Measurements from ENCODE around the gene SELENOH.
"Not testable (repeated sequence)": the region's sequence is repeated elsewhere in the genome, so short reads cannot be mapped to it uniquely, and the experiment has no call there.

The SELENOH gene

DNA sequence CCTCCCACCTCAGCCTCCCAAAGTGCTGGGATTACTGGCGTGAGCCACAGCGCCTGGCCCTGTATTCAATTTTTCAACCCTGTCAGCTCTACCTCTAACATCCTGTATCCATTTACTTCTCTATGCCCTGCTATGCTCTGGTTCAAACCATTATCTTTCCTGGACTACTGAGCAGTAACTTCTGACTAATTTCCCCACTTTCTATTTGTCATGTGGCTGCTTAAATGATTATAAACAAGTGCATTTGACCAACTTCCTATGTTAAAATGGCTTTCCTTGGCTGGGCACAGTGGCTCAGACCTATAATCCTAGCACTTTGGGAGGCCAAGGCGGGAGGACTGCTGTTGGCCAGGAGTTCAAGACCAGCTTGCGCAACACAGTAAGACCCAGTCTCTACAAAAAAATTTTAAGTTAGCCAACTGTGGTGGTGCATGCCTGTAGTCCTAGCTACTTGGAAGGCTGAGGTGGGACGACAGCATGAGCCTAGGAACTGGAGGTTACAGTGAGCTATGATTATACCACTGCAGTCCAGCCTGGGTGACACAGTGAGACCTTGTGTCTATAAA, 31.4 kb upstream of the SELENOH start:
- DNase-seq (ENCODE audit: low read depth, low spot score): no peak
- H3K4me3 ChIP-seq (ENCODE audit: low read depth, low read length): no peak overlapping the region
- TF ChIP-seq, protein P1, sequence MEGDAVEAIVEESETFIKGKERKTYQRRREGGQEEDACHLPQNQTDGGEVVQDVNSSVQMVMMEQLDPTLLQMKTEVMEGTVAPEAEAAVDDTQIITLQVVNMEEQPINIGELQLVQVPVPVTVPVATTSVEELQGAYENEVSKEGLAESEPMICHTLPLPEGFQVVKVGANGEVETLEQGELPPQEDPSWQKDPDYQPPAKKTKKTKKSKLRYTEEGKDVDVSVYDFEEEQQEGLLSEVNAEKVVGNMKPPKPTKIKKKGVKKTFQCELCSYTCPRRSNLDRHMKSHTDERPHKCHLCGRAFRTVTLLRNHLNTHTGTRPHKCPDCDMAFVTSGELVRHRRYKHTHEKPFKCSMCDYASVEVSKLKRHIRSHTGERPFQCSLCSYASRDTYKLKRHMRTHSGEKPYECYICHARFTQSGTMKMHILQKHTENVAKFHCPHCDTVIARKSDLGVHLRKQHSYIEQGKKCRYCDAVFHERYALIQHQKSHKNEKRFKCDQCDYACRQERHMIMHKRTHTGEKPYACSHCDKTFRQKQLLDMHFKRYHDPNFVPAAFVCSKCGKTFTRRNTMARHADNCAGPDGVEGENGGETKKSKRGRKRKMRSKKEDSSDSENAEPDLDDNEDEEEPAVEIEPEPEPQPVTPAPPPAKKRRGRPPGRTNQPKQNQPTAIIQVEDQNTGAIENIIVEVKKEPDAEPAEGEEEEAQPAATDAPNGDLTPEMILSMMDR (IDR thresholded peaks at IDR 0.05; ENCODE audit: low read depth, low read length): no peak
- in situ Hi-C loops (cut with HindIII; ENCODE audit: low sequenced_read_pairs): no loop called here

DNA sequence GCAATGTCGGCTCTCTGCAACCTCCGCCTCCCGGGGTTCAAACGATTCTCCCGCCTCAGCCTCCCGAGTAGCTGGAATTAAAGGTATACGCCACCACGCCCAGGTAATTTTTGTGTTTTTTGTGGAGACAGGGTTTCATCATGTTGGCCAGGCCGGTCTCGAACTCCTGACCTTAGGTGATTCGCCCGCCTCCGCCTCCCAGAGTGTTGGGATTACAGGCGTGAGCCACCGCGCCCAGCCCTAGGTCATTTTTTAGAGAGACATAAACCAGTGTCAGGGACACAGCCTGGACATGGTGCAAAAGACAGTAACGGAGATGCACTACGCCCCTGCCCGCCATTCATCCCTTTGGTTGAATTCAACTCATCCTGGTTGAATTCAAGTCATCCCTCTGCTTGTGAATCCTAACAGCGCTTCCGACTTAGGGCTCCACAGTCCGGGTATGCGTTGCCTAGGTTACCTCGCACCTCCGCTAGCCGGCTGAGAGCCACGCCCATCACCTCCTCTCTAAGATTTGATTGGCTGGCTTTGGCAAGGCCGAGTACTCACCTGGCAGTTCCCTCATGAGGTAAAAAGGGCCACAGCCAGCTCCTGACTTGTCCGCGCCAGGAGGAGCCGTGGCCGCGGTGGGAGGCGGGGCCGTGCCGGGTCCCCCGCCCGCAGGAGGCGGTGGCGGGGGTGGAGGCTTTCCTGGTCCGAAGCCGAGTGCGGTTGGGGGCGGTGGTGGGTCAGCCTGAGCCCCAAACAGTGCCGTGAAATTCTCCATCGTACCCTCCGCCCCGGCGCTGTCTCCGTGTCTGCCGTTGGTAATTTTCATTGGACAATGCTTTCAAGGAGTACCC, 29.7 kb upstream of the SELENOH start, which contains the start of gene MED19:
MED19 (minus strand) TSS at position 802 of the 842 bp plus-strand sequence; CDS start at position 766, 36 bp downstream.
- in situ Hi-C loops (cut with HindIII; ENCODE audit: low sequenced_read_pairs): no loop called here
- DNase-seq (ENCODE audit: low read depth, low spot score): peak; percentile 76
- H3K4me3 ChIP-seq (ENCODE audit: low read depth, low read length): peak within 1 kb of the TSS; percentile 96
- TF ChIP-seq, protein P1 (IDR thresholded peaks at IDR 0.05; ENCODE audit: low read depth, low read length): no peak

DNA sequence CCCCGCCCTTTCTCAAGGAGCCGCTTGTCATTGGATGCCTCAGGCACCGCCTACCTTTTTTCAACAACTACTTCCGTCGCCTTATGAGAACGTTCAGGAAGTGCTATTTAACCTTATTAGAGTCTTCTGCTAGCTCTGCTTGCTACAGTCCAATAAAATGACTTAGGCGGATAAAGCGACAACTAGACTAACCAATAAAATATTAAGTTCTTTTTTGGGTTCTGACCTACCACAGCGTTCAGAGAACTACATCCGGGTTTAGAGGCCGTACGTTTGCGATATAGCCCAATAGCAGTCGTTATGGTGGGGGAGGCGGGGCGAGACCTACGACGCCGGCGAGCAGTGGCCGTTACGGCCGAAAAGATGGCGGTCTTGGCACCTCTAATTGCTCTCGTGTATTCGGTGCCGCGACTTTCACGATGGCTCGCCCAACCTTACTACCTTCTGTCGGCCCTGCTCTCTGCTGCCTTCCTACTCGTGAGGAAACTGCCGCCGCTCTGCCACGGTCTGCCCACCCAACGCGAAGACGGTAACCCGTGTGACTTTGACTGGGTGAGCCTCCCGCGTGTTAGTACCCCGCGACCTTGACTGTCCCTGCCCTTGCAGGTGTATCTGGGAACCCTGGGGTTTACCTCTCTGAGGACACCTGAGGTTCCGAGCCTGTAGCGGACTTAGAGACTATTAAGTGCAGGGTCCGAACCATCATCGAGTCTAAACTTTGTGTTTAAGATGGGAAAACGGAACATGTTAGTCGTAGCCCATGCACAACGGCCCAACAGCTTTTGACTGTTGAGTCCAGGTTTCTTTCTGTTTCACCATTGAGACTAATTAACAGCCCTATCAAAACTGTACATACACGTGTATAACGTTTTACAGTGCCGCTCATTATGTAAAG, 28.8 kb upstream of the SELENOH start, which contains the start of gene TMX2:
TMX2 (plus strand) TSS at position 338 of the 895 bp plus-strand sequence; CDS start at position 364, 26 bp downstream.
- TF ChIP-seq, protein P1 (IDR thresholded peaks at IDR 0.05; ENCODE audit: low read depth, low read length): no peak
- peak; percentile 100 for DNase-seq (ENCODE audit: low read depth, low spot score)

DNA sequence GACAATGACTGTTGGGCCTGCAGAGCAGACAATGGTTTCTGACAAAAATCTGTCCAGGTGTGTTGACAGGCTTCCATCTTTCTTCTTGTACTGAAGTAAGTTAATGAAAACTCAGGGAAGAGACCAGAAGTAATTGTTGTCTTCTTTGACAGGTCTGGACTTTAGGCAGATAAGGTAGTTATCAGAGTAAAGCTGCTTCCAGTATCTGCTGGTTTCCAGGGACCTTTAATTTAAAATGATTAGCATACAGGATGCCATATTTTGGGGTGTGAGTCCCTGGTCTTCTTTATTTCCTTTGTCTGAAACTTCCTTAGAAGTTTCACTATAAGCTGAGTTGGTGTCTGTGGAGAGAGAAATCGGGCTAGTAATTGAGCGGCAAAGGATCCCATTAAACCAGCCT, 27.5 kb upstream of the SELENOH start:
- DNase-seq (ENCODE audit: low read depth, low spot score): no peak
- H3K4me3 ChIP-seq (ENCODE audit: low read depth, low read length): peak overlapping the region; percentile 96
- TF ChIP-seq, protein P1 (IDR thresholded peaks at IDR 0.05; ENCODE audit: low read depth, low read length): no peak
- in situ Hi-C loops (cut with HindIII; ENCODE audit: low sequenced_read_pairs): no loop called here

More for the DNA sequence above, 28.8 kb upstream of the SELENOH start, which contains the start of gene TMX2:
- peak within 1 kb of the TSS; percentile 96 for H3K4me3 ChIP-seq (ENCODE audit: low read depth, low read length)
- in situ Hi-C loops (cut with HindIII; ENCODE audit: low sequenced_read_pairs): no loop called here

DNA sequence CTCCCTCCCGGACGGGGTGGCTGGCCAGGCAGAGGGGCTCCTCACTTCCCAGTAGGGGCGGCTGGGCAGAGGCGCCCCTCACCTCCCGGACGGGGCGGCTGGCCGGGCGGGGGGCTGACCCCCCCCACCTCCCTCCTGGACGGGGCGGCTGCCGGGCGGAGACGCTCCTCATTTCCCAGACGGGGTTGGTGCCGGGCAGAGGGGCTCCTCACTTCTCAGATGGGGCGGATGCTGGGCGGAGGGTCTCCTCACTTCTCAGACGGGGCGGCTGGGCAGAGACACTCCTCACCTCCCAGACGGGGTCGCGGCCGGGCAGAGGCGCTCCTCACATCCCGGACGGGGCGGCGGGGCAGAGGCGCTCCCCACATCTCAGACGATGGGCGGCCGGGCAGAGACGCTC, 24.6 kb upstream of the SELENOH start:
- H3K4me3 ChIP-seq (ENCODE audit: low read depth, low read length); DNase-seq (ENCODE audit: low read depth, low spot score); in situ Hi-C loops (cut with HindIII; ENCODE audit: low sequenced_read_pairs): not testable (repeated sequence)

DNA sequence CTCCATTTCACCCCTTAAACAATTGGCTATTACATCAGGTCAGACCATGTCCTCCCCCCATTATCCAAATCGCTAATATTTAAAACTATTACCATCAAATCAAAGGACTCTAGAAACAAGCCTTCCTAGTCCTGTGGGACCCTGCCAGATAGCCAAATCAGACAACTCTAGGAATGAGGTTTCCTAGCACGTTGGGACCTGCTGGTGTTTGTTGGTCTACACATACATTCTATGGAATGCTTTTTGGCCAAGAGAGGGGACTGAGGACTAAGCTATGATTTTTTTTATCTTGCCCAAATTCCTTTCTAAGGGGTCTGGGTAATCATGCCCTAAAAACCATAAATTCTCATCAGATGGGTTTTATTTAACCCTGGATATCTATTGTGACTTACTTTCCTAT, 14.1 kb upstream of the SELENOH start:
- in situ Hi-C loops (cut with HindIII; ENCODE audit: low sequenced_read_pairs): no loop called here
- H3K4me3 ChIP-seq (ENCODE audit: low read depth, low read length): no peak overlapping the region
- TF ChIP-seq, protein P1 (IDR thresholded peaks at IDR 0.05; ENCODE audit: low read depth, low read length): no peak
- no peak for DNase-seq (ENCODE audit: low read depth, low spot score)
